GM13976 (cell line): ENCODE measurements around the gene TNP2.

ENCODE experiments used
- DNase-seq: peaks from one replicate; pipeline ENCODE4 v3.0.0; 2012; ENCODE audit warnings: low spot score
- in situ Hi-C: fragments of 300-500 bp; cut with MboI; formaldehyde crosslinking; loops from one replicate; pipeline ENCODE4 v1.12.0; 2022; ENCODE audit warnings: low sequenced_read_pairs, mixed read lengths, inconsistent platforms; ENCODE audit not compliant: unreplicated experiment
- TF ChIP-seq, protein P1 (sequence below): IDR thresholded peaks from 2 replicates; pipeline ENCODE4 v1.5.1; 2012; ENCODE audit warnings: borderline replicate concordance, mild to moderate bottlenecking; ENCODE audit not compliant: insufficient read depth; ENCODE audit errors: extremely low read depth, missing control alignments, control extremely low read depth

TNP2 gene

DNA sequence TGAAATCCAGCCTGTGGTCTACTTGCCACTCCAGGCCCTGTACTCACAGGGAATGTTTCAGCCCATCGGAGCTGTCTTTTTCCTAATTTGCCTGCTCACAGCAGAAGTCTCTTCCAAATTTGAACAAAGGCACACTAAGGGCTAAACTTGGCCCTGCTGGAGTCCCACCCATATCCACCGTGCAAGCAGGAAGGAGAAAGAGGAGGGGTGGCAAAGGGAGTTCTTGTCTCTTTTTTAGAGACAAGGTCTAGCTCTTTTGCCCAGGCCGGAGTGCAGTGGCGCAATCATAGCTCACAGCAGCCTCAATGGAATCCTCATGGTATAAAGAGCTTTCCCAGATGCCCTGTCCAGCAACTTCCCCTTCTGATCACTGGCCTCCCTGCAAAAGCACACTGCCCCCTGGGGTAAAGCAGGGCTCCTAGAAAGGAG is 14.7 kb upstream of the TNP2 start:
- TF ChIP-seq, protein P1, sequence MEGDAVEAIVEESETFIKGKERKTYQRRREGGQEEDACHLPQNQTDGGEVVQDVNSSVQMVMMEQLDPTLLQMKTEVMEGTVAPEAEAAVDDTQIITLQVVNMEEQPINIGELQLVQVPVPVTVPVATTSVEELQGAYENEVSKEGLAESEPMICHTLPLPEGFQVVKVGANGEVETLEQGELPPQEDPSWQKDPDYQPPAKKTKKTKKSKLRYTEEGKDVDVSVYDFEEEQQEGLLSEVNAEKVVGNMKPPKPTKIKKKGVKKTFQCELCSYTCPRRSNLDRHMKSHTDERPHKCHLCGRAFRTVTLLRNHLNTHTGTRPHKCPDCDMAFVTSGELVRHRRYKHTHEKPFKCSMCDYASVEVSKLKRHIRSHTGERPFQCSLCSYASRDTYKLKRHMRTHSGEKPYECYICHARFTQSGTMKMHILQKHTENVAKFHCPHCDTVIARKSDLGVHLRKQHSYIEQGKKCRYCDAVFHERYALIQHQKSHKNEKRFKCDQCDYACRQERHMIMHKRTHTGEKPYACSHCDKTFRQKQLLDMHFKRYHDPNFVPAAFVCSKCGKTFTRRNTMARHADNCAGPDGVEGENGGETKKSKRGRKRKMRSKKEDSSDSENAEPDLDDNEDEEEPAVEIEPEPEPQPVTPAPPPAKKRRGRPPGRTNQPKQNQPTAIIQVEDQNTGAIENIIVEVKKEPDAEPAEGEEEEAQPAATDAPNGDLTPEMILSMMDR: no peak
- in situ Hi-C loops: no loop called here

DNA sequence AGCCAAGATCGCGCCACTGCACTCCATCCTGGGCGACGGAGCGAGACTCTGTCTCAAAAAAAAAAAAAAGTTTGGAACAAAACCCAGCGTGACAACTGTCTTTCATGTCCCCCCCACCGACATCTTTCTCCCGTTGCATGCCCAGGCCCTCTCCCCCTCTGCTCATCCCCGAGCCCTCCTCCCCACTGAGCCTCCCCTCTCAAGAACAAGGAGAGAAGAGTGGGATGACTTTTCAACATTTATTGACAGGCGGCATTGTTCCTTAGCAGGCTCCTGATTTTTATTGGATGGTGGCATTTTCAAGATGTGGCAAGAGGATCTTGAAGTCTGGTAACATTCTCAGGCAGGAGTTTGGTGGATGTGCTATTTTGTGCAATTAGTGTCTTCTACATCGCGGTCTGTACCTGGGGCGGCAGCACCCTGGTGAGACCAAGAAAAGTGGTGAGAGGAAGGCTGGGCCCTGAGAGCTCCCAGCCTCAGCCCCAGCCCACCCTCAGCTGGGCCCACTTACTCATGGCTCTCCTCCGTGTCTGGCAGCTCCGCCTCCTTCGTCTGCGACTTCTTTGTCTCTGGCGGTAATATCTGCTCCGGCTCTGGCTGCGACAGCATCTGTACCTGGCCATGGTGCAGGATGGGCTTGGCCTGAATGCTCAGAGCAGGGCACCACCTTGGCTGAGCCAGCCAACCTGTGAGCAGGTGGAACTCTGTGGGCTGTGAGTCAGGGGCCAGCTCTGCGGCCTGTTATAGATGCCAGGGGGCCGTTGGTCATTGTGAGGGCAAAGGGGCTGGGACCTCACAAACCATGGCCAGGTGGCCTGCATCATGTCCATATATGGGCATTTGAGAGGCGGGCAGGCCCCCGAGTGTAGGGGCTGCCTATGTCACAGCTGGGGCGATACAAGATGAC is 11.7 kb upstream of the TNP2 start, which contains the start of gene PRM1:
Gene PRM1, minus strand, starts transcription at position 715 of the 907 bp plus-strand sequence. Its CDS starts 92 bp downstream, at position 623.
- TF ChIP-seq, protein P1: no peak

More for the DNA sequence above, 14.7 kb upstream of the TNP2 start:
- DNase-seq: no peak

DNA sequence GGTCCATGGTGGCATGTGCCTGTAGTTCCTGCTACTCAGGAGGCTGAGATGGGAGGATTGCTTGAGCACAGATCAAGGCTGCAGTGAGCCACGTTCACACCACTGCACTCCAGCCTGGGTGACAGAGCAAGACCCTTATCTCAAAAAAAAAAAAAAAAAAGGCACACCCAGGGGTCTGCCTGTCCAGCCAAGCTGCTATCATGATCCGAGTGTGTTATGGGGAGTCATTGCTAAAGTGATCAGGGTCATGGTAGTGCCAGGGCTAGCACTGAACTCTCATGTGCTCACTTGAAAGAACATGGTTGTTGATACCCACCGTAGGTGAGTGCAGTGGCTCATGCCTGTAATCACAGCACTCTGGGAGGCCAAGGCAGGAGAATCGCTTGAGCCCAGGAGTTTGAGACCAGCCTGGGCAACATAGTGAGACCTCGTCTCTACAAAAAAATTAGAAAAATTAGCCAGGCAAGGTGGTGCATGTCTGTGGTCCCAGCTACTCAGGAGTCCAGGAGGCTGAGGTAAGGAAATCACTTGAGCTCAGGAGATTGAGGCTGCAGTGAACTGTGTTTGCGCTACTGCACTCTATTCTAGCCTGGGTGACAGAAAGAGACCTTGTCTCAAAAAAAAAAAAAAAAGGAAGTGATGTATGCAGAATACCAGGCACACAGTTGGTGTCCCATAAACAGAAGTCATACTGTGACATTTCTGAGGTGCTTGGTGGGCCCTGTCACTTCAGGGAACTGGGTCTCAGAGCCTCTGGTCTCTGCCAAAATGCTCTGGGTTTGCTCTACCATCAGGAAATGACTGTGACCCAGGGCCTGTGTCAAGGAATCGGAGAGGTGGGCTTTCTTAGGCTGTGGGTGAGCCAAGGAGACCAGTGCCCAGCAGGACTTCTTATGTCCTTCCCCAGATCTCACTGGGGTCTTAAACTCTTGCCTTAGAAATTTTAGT is 9.8 kb upstream of the TNP2 start:
- in situ Hi-C loops: no loop called here
- DNase-seq: no peak
- TF ChIP-seq, protein P1: no peak

More for the DNA sequence above, 11.7 kb upstream of the TNP2 start, which contains the start of gene PRM1:
- in situ Hi-C loops: no loop called here
- no peak for DNase-seq

DNA sequence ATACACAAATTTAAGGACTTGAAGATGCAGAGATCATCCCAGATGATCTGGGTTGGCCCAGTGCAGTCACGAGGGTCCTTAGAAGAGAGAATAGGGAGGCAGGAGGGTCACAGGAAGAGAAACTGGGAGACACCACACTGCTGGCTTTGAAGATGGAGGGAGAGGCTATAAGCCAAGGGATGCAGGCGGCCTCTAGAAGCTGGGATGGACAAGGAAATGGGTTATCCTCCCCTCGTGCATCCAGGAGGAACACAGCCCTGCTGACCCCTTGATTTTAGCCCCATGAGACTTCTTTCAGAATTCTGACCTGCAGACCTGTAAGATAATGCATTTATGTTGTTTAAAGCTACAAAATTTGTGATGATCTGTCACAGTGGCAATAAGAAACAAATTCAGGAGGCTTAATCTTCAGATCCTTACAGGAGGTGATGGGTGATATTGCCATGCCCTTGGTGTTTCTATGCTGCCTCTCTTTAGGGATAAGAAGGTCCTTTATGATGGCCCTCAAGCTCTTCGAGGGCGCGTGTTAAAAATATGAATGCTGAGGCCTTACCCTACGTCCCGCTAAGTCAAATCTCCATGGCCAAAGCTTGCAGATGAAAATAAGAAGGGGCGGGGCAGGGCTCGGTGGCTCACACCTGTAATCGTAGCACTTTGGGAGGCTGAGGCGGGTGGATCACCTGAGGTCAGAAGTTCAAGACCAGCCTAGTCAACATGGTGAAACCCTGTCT is 8.6 kb upstream of the TNP2 start:
- in situ Hi-C loops: no loop called here
- TF ChIP-seq, protein P1: no peak
- no peak for DNase-seq

DNA sequence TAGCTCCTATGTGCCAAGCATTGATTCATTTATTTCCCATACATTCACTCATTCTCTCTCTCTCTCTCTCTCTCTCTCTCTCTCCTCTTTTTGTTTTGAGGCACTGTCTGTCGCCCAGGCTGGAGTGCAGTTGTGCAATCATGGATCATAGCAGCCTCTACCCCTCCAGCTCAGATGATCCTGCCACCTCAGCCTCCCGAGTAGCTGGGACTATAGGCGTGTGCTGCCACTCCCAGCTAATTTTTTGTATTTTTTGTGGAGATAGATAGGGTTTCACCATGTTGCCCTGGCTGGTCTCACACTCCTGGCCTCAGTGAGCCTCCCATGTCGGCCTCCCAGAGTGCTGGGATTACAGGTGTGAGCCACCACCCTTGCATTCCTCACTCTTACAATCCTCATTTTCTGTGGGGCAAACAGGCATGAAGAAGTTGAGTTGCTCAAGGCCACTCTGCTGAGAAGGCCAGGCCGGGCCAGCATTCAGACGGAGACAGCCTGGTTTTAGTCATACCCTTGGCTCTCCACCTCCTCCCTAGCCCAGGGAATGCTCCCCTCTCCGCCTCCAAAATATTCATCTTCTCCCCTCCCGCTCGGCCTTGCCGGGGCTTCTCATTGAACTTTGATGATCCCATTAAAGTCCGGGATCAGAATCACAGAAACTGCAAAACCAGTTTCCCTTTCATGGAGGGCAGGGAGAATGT is 7.9 kb upstream of the TNP2 start:
- DNase-seq: no peak
- TF ChIP-seq, protein P1: no peak
- in situ Hi-C loops: no loop called here
